H9 (cell line): ENCODE measurements around the gene DPF3. TPM values are rescaled to one million over a fixed set of nuclear protein-coding genes. Genes with fewer than 3 reads are reported as not detected.

Source experiments
- DNase-seq: peaks from one replicate; pipeline ENCODE4 v3.0.0-alpha.2; 2017
- H2AFZ ChIP-seq: one replicate; pipeline ENCODE4 v1.6.1; 2013; ENCODE audit warnings: mild to moderate bottlenecking, low read length, control low read depth, moderate library complexity
- H2AK5ac ChIP-seq: 2 replicates; pipeline ENCODE4 v1.6.1; 2013; ENCODE audit warnings: low read length, control low read depth, mixed read lengths; ENCODE audit not compliant: insufficient read length
- H2BK120ac ChIP-seq: one replicate; pipeline ENCODE4 v1.6.1; 2013; ENCODE audit warnings: low read depth, mild to moderate bottlenecking, low read length, control low read depth, inconsistent platforms; ENCODE audit not compliant: poor library complexity, severe bottlenecking
- H2BK12ac ChIP-seq: 2 replicates; pipeline ENCODE4 v1.6.1; 2013; ENCODE audit warnings: low read length, control low read depth, mixed read lengths, low read depth; ENCODE audit not compliant: insufficient read length
- H2BK15ac ChIP-seq: 2 replicates; pipeline ENCODE4 v1.6.1; 2013; ENCODE audit warnings: low read depth, low read length, control low read depth
- H2BK20ac ChIP-seq: one replicate; pipeline ENCODE4 v1.6.1; 2013; ENCODE audit warnings: low read depth, mild to moderate bottlenecking, low read length, control low read depth, inconsistent platforms; ENCODE audit not compliant: poor library complexity, severe bottlenecking
- H2BK5ac ChIP-seq: 2 replicates; pipeline ENCODE4 v1.6.1; 2013; ENCODE audit warnings: low read length, control low read depth, mixed read lengths; ENCODE audit not compliant: insufficient read length
- H3K14ac ChIP-seq: 2 replicates; pipeline ENCODE4 v1.6.1; 2013; ENCODE audit warnings: low read length, control low read depth; ENCODE audit not compliant: insufficient read depth
- H3K18ac ChIP-seq: 2 replicates; pipeline ENCODE4 v1.6.1; 2013; ENCODE audit warnings: low read depth, mild to moderate bottlenecking, mixed read lengths, low read length, control low read depth; ENCODE audit not compliant: insufficient read length
- H3K23ac ChIP-seq: 2 replicates; pipeline ENCODE4 v1.6.1; 2013; ENCODE audit warnings: low read length, control low read depth, mixed read lengths, low read depth; ENCODE audit not compliant: insufficient read length
- H3K23me2 ChIP-seq: 2 replicates; pipeline ENCODE4 v1.6.1; 2013; ENCODE audit warnings: low read depth, mild to moderate bottlenecking, mixed read lengths, low read length, control low read depth; ENCODE audit not compliant: insufficient read length, poor library complexity, severe bottlenecking
- H3K27ac ChIP-seq: 2 replicates; pipeline ENCODE4 v1.5.1; 2013; ENCODE audit warnings: low read length, control low read depth, mixed read lengths, low read depth; ENCODE audit not compliant: insufficient read length
- H3K27me3 ChIP-seq: 2 replicates; pipeline ENCODE4 v1.6.1; 2013; ENCODE audit warnings: low read length, control low read depth, inconsistent platforms; ENCODE audit not compliant: insufficient read depth
- H3K4ac ChIP-seq: 2 replicates; pipeline ENCODE4 v1.6.1; 2013; ENCODE audit warnings: low read depth, mild to moderate bottlenecking, control low read depth, inconsistent platforms, low read length, moderate library complexity
- H3K4me1 ChIP-seq: 2 replicates; pipeline ENCODE4 v1.6.1; 2013; ENCODE audit warnings: low read length, control low read depth, inconsistent platforms; ENCODE audit not compliant: insufficient read depth
- H3K4me2 ChIP-seq: 2 replicates; pipeline ENCODE4 v1.6.1; 2013; ENCODE audit warnings: low read length, control low read depth, mixed read lengths; ENCODE audit not compliant: insufficient read length, insufficient read depth
- H3K56ac ChIP-seq: 2 replicates; pipeline ENCODE4 v1.6.1; 2013; ENCODE audit warnings: low read depth, mild to moderate bottlenecking, mixed read lengths, low read length, control low read depth; ENCODE audit not compliant: insufficient read length
- H3K79me1 ChIP-seq: 2 replicates; pipeline ENCODE4 v1.6.1; 2013; ENCODE audit warnings: low read depth, mild to moderate bottlenecking, moderate library complexity, low read length, control low read depth, inconsistent platforms; ENCODE audit not compliant: insufficient read depth, poor library complexity, severe bottlenecking
- H3K79me2 ChIP-seq: 2 replicates; pipeline ENCODE4 v1.6.1; 2013; ENCODE audit warnings: low read length, control low read depth, inconsistent platforms; ENCODE audit not compliant: insufficient read depth
- H3K9ac ChIP-seq: 2 replicates; pipeline ENCODE4 v1.6.1; 2013; ENCODE audit warnings: low read length, control low read depth, mixed read lengths; ENCODE audit not compliant: insufficient read length; ENCODE audit errors: extremely low read depth
- H3K9me3 ChIP-seq: one replicate; pipeline ENCODE4 v1.6.1; 2013; ENCODE audit warnings: low read depth, low read length, inconsistent platforms; ENCODE audit not compliant: control insufficient read depth
- H3T11ph ChIP-seq: one replicate; pipeline ENCODE4 v1.6.1; 2013; ENCODE audit warnings: mild to moderate bottlenecking, low read length, control low read depth, inconsistent platforms
- H4K20me1 ChIP-seq: one replicate; pipeline ENCODE4 v1.6.1; 2013; ENCODE audit not compliant: control insufficient read depth, insufficient read length, insufficient read depth
- H4K5ac ChIP-seq: 2 replicates; pipeline ENCODE4 v1.6.1; 2013; ENCODE audit warnings: low read depth, mild to moderate bottlenecking, mixed read lengths, low read length, control low read depth; ENCODE audit not compliant: insufficient read length
- H4K8ac ChIP-seq: replicated peaks from 2 replicates; pipeline ENCODE4 v1.6.1; 2013; ENCODE audit warnings: low read length, control low read depth, mixed read lengths, low read depth; ENCODE audit not compliant: insufficient read length
- H4K91ac ChIP-seq: 2 replicates; pipeline ENCODE4 v1.6.1; 2013; ENCODE audit warnings: low read depth, mild to moderate bottlenecking, moderate library complexity, mixed read lengths, low read length, control low read depth; ENCODE audit not compliant: insufficient read length
- H3K27ac Mint-ChIP-seq, 3 experiments: 2 replicates in 2 of 3; 3 replicates in 1 of 3; pipeline ENCODE4 v1.8.0; 2020 to 2021; ENCODE audit warnings: mixed read lengths in 3 of 3, mild to moderate bottlenecking in 1 of 3, moderate library complexity in 1 of 3
- H3K27me3 Mint-ChIP-seq: 2 replicates; pipeline ENCODE4 v1.8.0; 2021; ENCODE audit warnings: low read depth, mild to moderate bottlenecking, moderate library complexity, mixed read lengths
- H3K36me3 Mint-ChIP-seq, 3 experiments: 2 replicates in 2 of 3; 3 replicates in 1 of 3; pipeline ENCODE4 v1.8.0; 2020 to 2021; ENCODE audit warnings: low read depth in 3 of 3, mixed read lengths in 3 of 3; ENCODE audit not compliant: insufficient read depth in 1 of 3
- H3K4me1 Mint-ChIP-seq, 2 experiments: 2 replicates each; pipeline ENCODE4 v1.8.0; 2020; ENCODE audit warnings: mixed read lengths in 2 of 2
- H3K4me3 Mint-ChIP-seq, 2 experiments: 2 replicates in 1 of 2; 3 replicates in 1 of 2; pipeline ENCODE4 v1.8.0; 2020 to 2021; ENCODE audit warnings: mild to moderate bottlenecking in 2 of 2, mixed read lengths in 2 of 2, moderate library complexity in 1 of 2
- H3K9me3 Mint-ChIP-seq, 2 experiments: 2 replicates in 1 of 2; 3 replicates in 1 of 2; pipeline ENCODE4 v1.8.0; 2020; ENCODE audit warnings: mild to moderate bottlenecking in 2 of 2, mixed read lengths in 2 of 2, moderate library complexity in 1 of 2
- WGBS: extraction: QIAGEN DNeasy Blood & Tissue Kit; methylation state at CpG from one replicate; pipeline ENCODE4 v1.1.7; 2013; ENCODE audit warnings: missing lambda C conversion rate, low lambda C conversion rate, mixed read lengths; ENCODE audit not compliant: insufficient read length; ENCODE audit errors: extremely low coverage; 5-methylcytosine and 5-hydroxymethylcytosine counted together
- total RNA-seq: library from RNA; stranded (reverse); gene quantifications from 2 replicates; pipeline ENCODE4 v1.2.1, GENCODE V29; 2021
- TF ChIP-seq, protein P1 (sequence below): fragments of 200-600 bp; sonication (generic); conservative IDR thresholded peaks from 3 replicates; pipeline ENCODE4 v1.8.0; 2021; ENCODE audit warnings: antibody characterized with exemption, mild to moderate bottlenecking

DPF3 gene
- total RNA-seq, 1 experiment from 2014 or later, result not detected

DNA sequence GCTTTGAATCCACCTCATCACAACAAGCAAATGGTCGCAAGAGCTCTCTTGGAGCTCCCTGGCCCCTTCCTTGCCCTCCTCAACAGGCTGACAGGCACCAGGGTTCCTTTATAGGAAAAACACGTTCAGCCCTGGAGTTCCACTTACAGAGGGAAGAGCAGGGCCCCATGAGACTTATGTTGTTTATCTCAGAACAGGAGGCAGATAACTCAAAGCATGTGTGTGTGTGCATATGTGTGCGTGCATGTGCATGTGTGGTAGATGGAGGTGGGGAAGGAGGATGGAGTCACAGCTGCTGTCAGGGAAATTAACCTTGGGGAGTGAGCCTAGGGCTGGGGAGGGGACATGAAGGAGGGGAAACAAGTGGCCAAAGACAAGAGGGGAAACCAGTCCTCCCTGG is 138.1 kb downstream of the DPF3 start:
- Mint-ChIP-seq H3K36me3 (peaks cover 5 to 18% (median 9%) of the 10 kb centered on the region in 3 experiments), H3K9me3 (peaks cover 20 to 25% of the 10 kb centered on the region in 2 experiments), H3K27ac (no peak overlapping the region), H3K4me1 (0 out of 4 replicates have a peak, but pooled peaks cover 0 to 3% of the 10 kb centered on the region in 2 experiments), H3K27me3 (peaks cover 2% of the 10 kb centered on the region), H3K4me3 (no peak overlapping the region)
- H2BK15ac ChIP-seq, result no peak overlapping the region
- H2BK120ac ChIP-seq, result no peak overlapping the region
- WGBS, result no CpG with 5 or more reads among the region's 3 CpGs
- H3T11ph ChIP-seq, result no peak overlapping the region
- H3K27me3 ChIP-seq, result no peaks in the 10 kb centered on the region
- DNase-seq, result no peak
- no peak overlapping the region for H3K23ac ChIP-seq
- H2AK5ac ChIP-seq, result no peak overlapping the region
- H3K9ac ChIP-seq, result no peak overlapping the region
- no peaks in the 10 kb centered on the region for H3K9me3 ChIP-seq
- H4K91ac ChIP-seq, result no peak overlapping the region
- no peak overlapping the region for H2BK5ac ChIP-seq
- TF ChIP-seq, protein P1, sequence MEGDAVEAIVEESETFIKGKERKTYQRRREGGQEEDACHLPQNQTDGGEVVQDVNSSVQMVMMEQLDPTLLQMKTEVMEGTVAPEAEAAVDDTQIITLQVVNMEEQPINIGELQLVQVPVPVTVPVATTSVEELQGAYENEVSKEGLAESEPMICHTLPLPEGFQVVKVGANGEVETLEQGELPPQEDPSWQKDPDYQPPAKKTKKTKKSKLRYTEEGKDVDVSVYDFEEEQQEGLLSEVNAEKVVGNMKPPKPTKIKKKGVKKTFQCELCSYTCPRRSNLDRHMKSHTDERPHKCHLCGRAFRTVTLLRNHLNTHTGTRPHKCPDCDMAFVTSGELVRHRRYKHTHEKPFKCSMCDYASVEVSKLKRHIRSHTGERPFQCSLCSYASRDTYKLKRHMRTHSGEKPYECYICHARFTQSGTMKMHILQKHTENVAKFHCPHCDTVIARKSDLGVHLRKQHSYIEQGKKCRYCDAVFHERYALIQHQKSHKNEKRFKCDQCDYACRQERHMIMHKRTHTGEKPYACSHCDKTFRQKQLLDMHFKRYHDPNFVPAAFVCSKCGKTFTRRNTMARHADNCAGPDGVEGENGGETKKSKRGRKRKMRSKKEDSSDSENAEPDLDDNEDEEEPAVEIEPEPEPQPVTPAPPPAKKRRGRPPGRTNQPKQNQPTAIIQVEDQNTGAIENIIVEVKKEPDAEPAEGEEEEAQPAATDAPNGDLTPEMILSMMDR, result no peak
- H3K4me1 ChIP-seq, result no peaks in the 10 kb centered on the region
- no peak overlapping the region for H3K14ac ChIP-seq
- H4K20me1 ChIP-seq, result no peaks in the 10 kb centered on the region
- H4K8ac ChIP-seq, result no peak overlapping the region
- no peaks in the 10 kb centered on the region for H3K79me1 ChIP-seq
- H3K79me2 ChIP-seq, result no peaks in the 10 kb centered on the region
- H3K56ac ChIP-seq, result no peak overlapping the region
- no peak overlapping the region for H4K5ac ChIP-seq
- H2BK12ac ChIP-seq, result no peak overlapping the region
- H3K4me2 ChIP-seq, result no peak overlapping the region
- H2AFZ ChIP-seq, result no peak overlapping the region
- no peak overlapping the region for H3K4ac ChIP-seq
- H2BK20ac ChIP-seq, result no peak overlapping the region
- H3K18ac ChIP-seq, result no peak overlapping the region
- H3K27ac ChIP-seq, result no peak overlapping the region
- H3K23me2 ChIP-seq, result no peaks in the 10 kb centered on the region
